GM23338 (cell line): ENCODE data around the gene HCFC1. TPM values are rescaled to one million over a fixed set of nuclear protein-coding genes. Genes with fewer than 3 reads are reported as not detected.

Source experiments
- ATAC-seq: fragments of 200-7000 bp; cut with Tn5 transposase; 3 replicates; pipeline ENCODE4 v1.9.1; 2020
- DNase-seq: peaks from one replicate; pipeline ENCODE4 v3.0.0-alpha.2; 2015; ENCODE audit warnings: low spot score
- H2AFZ ChIP-seq: fragments of 200-600 bp; sonication (generic); 2 replicates; pipeline ENCODE4 v1.8.0; 2016; ENCODE audit warnings: antibody characterized with exemption, mild to moderate bottlenecking, moderate library complexity
- H3F3A ChIP-seq: fragments of 200-600 bp; sonication (generic); replicated peaks from 2 replicates; pipeline ENCODE4 v1.8.0; 2017; ENCODE audit warnings: antibody characterized with exemption, mixed run types, low read depth
- H3K27ac ChIP-seq: fragments of 200-600 bp; sonication (generic); 2 replicates; pipeline ENCODE4 v1.6.1; 2016; ENCODE audit warnings: low read depth
- H3K27me3 ChIP-seq: fragments of 200-600 bp; sonication (generic); 2 replicates; pipeline ENCODE4 v1.8.0; 2016; ENCODE audit warnings: mild to moderate bottlenecking, mixed run types, moderate library complexity; ENCODE audit not compliant: insufficient read depth
- H3K36me3 ChIP-seq: fragments of 200-600 bp; sonication (generic); 2 replicates; pipeline ENCODE4 v1.8.0; 2016; ENCODE audit warnings: mild to moderate bottlenecking; ENCODE audit not compliant: insufficient read depth
- H3K4me1 ChIP-seq: fragments of 200-600 bp; sonication (generic); 2 replicates; pipeline ENCODE4 v1.8.0; 2016; ENCODE audit warnings: mild to moderate bottlenecking, moderate library complexity; ENCODE audit not compliant: insufficient read depth
- H3K4me2 ChIP-seq: fragments of 200-600 bp; sonication (generic); 2 replicates; pipeline ENCODE4 v1.7.1; 2017; ENCODE audit warnings: mixed run types
- H3K4me3 ChIP-seq: fragments of 200-600 bp; sonication (generic); 2 replicates; pipeline ENCODE4 v1.6.1; 2016; ENCODE audit warnings: mixed run types
- H3K79me2 ChIP-seq: fragments of 200-600 bp; sonication (generic); replicated peaks from 2 replicates; pipeline ENCODE4 v1.8.0; 2017; ENCODE audit warnings: mild to moderate bottlenecking; ENCODE audit not compliant: insufficient read depth
- H3K9me2 ChIP-seq: fragments of 200-600 bp; sonication (generic); 2 replicates; pipeline ENCODE4 v1.8.0; 2017; ENCODE audit not compliant: insufficient read depth
- H4K20me1 ChIP-seq: fragments of 200-600 bp; sonication (generic); replicated peaks from 2 replicates; pipeline ENCODE4 v1.8.0; 2017; ENCODE audit warnings: mild to moderate bottlenecking; ENCODE audit not compliant: insufficient read depth
- H3K27ac Mint-ChIP-seq: 2 replicates; pipeline ENCODE4 v1.8.0; 2020; ENCODE audit warnings: inconsistent platforms, mild to moderate bottlenecking, moderate library complexity, mixed read lengths
- H3K27me3 Mint-ChIP-seq: 3 replicates; pipeline ENCODE4 v1.8.0; 2022; ENCODE audit warnings: low read depth, mild to moderate bottlenecking, moderate library complexity, mixed read lengths, inconsistent platforms; ENCODE audit not compliant: insufficient read depth, poor library complexity
- H3K36me3 Mint-ChIP-seq: 3 replicates; pipeline ENCODE4 v1.8.0; 2021; ENCODE audit warnings: low read depth, mild to moderate bottlenecking, inconsistent platforms, moderate library complexity, mixed read lengths
- H3K4me1 Mint-ChIP-seq: 3 replicates; pipeline ENCODE4 v1.8.0; 2020; ENCODE audit warnings: mild to moderate bottlenecking, inconsistent platforms, mixed read lengths
- H3K4me3 Mint-ChIP-seq: 3 replicates; pipeline ENCODE4 v1.8.0; 2021; ENCODE audit warnings: moderate library complexity, mild to moderate bottlenecking, inconsistent platforms, mixed read lengths
- H3K9me3 Mint-ChIP-seq: 3 replicates; pipeline ENCODE4 v1.8.0; 2020; ENCODE audit warnings: moderate library complexity, mild to moderate bottlenecking, inconsistent platforms, mixed read lengths
- CREB1 ChIP-seq: fragments of 250-450 bp; sonication (Bioruptor Pico); IDR thresholded peaks from 2 replicates; pipeline ENCODE4 v1.5.0; 2020; ENCODE audit warnings: low read depth, mild to moderate bottlenecking, moderate library complexity
- ETS1 ChIP-seq: IDR thresholded peaks from 2 replicates; pipeline ENCODE4 v1.6.1; 2016; ENCODE audit warnings: antibody characterized with exemption
- EZH2 ChIP-seq: fragments of 200-600 bp; sonication (generic); IDR thresholded peaks from one replicate; pipeline ENCODE4 v1.8.0; 2017; ENCODE audit warnings: antibody characterized with exemption, mild to moderate bottlenecking, low read depth; ENCODE audit not compliant: unreplicated experiment
- EZH2phosphoT487 ChIP-seq: fragments of 200-600 bp; sonication (generic); IDR thresholded peaks from one replicate; pipeline ENCODE4 v1.8.1; 2018; ENCODE audit warnings: antibody characterized with exemption; ENCODE audit not compliant: unreplicated experiment
- JUNB ChIP-seq: IDR thresholded peaks from one replicate; pipeline ENCODE4 v1.6.1; 2016; ENCODE audit warnings: antibody characterized with exemption; ENCODE audit not compliant: unreplicated experiment
- NANOG ChIP-seq: IDR thresholded peaks from 2 replicates; pipeline ENCODE4 v1.6.1; 2016; ENCODE audit warnings: antibody characterized with exemption, borderline replicate concordance
- POLR2AphosphoS5 ChIP-seq: IDR thresholded peaks from 2 replicates; pipeline ENCODE4 v1.6.1; 2016; ENCODE audit warnings: antibody characterized with exemption, low read depth
- REST ChIP-seq: IDR thresholded peaks from one replicate; pipeline ENCODE4 v1.6.1; 2018; ENCODE audit warnings: antibody characterized with exemption; ENCODE audit not compliant: unreplicated experiment
- STAT1 ChIP-seq: IDR thresholded peaks from one replicate; pipeline ENCODE4 v1.6.1; 2016; ENCODE audit warnings: antibody characterized with exemption; ENCODE audit not compliant: unreplicated experiment
- ZNF114 ChIP-seq: fragments of 250-450 bp; sonication (Bioruptor Pico); IDR thresholded peaks from 2 replicates; pipeline ENCODE4 v1.5.0; 2020; ENCODE audit warnings: mild to moderate bottlenecking, moderate library complexity
- ZNF331 ChIP-seq: fragments of 250-450 bp; sonication (Bioruptor Pico); IDR thresholded peaks from 2 replicates; pipeline ENCODE4 v1.5.0; 2020; ENCODE audit warnings: low read depth, mild to moderate bottlenecking, moderate library complexity
- ZNF462 ChIP-seq: fragments of 250-450 bp; sonication (Bioruptor Pico); IDR thresholded peaks from 2 replicates; pipeline ENCODE4 v1.5.0; 2020; ENCODE audit warnings: mild to moderate bottlenecking, moderate library complexity
- polyA plus RNA-seq: library from polyadenylated mRNA; unstranded; fragments of >200 nt; fragmentation: Nextera tagmentation; extraction: Ambion mirVana; gene quantifications from 2 replicates; pipeline ENCODE4 v1.2.1, GENCODE V29; 2016
- total RNA-seq: library from RNA; depleted of rRNA; stranded (reverse); fragments of >200 nt; shearing (Covaris generic); gene quantifications from 2 replicates; pipeline ENCODE4 v1.2.3, GENCODE V29; 2014
- TF ChIP-seq, protein P1 (sequence below), 2 experiments: fragments of 200-600 bp in 1 of 2; sonication (generic) in 1 of 2; conservative IDR thresholded peaks; 2 replicates each; pipeline versions ENCODE4 v1.5.1 to v1.6.1; 2016 to 2017; ENCODE audit warnings: antibody characterized with exemption in 2 of 2, low read depth in 2 of 2, mild to moderate bottlenecking in 2 of 2, moderate library complexity in 1 of 2

Gene HCFC1
- total and polyA plus RNA-seq, 2 experiments from 2014 or later: 33.0 to 188 TPM

DNA sequence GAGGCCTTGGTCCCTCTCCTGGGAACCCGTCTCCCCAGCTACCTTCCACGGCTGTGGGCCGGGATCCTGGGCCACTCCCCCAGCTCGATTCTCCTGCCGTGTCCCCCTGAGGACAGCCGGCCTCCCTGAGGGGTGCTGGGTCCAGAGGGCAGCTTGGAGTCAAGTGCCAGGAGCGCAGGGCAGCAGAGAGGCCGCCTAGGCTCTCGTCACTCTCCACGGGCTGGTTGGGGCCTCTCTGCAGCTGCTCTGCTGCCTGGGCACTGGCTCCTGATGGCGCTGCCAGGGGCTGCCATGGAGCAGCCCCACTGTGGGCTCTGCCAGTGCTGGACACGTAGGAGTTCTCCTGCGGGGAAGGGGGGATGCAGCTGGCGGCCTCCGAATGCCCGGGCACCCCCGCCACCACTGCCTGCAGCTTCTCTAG is 41.4 kb upstream of the HCFC1 start:
- no peaks in the 10 kb centered on the region for H3K36me3 ChIP-seq
- Mint-ChIP-seq H3K4me3 (no peak overlapping the region), H3K27me3 (peaks cover 2% of the 10 kb centered on the region), H3K4me1 (peaks cover 16% of the 10 kb centered on the region), H3K27ac (no peak overlapping the region), H3K36me3 (peaks cover 23% of the 10 kb centered on the region; the same call in 2 of the 3 replicates), H3K9me3 (no peaks in the 10 kb centered on the region)
- H3K4me1 ChIP-seq: no peaks in the 10 kb centered on the region
- H4K20me1 ChIP-seq: no peaks in the 10 kb centered on the region
- H3K4me2 ChIP-seq: no peak overlapping the region
- no peaks in the 10 kb centered on the region for H3K79me2 ChIP-seq
- no peak overlapping the region for H3K27ac ChIP-seq
- TF ChIP-seq NANOG (no peak), ZNF114 (CRISPR knock-in tag) (no peak), REST (no peak), POLR2AphosphoS5 (no peak), ETS1 (no peak), JUNB (no peak), ZNF331 (CRISPR knock-in tag) (no peak), EZH2 (no peak), CREB1 (CRISPR knock-in tag) (no peak), EZH2phosphoT487 (no peak), STAT1 (no peak), ZNF462 (no peak)
- TF ChIP-seq, protein P1, sequence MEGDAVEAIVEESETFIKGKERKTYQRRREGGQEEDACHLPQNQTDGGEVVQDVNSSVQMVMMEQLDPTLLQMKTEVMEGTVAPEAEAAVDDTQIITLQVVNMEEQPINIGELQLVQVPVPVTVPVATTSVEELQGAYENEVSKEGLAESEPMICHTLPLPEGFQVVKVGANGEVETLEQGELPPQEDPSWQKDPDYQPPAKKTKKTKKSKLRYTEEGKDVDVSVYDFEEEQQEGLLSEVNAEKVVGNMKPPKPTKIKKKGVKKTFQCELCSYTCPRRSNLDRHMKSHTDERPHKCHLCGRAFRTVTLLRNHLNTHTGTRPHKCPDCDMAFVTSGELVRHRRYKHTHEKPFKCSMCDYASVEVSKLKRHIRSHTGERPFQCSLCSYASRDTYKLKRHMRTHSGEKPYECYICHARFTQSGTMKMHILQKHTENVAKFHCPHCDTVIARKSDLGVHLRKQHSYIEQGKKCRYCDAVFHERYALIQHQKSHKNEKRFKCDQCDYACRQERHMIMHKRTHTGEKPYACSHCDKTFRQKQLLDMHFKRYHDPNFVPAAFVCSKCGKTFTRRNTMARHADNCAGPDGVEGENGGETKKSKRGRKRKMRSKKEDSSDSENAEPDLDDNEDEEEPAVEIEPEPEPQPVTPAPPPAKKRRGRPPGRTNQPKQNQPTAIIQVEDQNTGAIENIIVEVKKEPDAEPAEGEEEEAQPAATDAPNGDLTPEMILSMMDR (conservative IDR thresholded peaks at IDR 0.05; ENCODE audit: low read depth in 2 of 2): no peak
- H2AFZ ChIP-seq: no peak overlapping the region
- no peaks in the 10 kb centered on the region for H3K9me2 ChIP-seq
- ATAC-seq (no peak), DNase-seq (no peak)
- no peaks in the 10 kb centered on the region for H3F3A ChIP-seq
- no peaks in the 10 kb centered on the region for H3K27me3 ChIP-seq
- no peak overlapping the region for H3K4me3 ChIP-seq
